Measurements from ENCODE around the gene PBX3. TPM values are rescaled to one million over a fixed set of nuclear protein-coding genes. Genes with fewer than 3 reads are reported as not detected.

The PBX3 gene
- total and polyA plus RNA-seq, 2 of the 13 experiments (the other 11 are each of a cell fraction or from before 2014, with no cell fraction given) = 6.0 to 11.2 TPM

DNA sequence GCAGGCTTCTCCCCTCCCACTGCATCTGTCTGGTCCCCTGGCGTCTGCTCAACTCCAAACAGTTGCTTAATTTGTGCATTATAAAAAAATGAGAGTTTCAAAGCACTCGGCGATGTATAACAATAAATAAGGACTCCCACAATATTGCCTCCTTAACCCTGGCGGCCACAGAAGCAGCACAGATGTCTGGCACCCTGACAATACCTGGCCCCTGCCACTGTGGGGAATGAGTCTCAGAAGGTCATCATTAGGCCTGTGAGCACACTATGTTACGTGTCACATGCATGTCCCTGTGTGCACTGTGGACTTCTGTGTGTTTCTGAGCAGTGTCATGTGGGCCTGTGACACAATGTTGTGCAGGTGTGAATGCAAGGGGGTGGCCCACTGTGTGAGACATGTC lies 236.5 kb downstream of the PBX3 start:
- Histone ChIP-seq H3K36me3 (replicated peaks in 1 of 2; ENCODE audit: control insufficient read depth in 1 of 2, insufficient read depth in 2 of 2, low read length in 2 of 2) (no peaks in the 10 kb centered on the region), H3K27ac (ENCODE audit: extremely low read length, insufficient read depth, low read length) (no peak overlapping the region), H3K4me1 (ENCODE audit: insufficient read depth, low read length) (peaks cover 7% of the 10 kb centered on the region), H3K27me3 (ENCODE audit: control insufficient read depth in 1 of 2, insufficient read depth in 2 of 2, low read length in 2 of 2) (no peaks in the 10 kb centered on the region; a peak in 1 of 5 replicates), H3K4me3 (replicated peaks in 1 of 3; ENCODE audit: insufficient read depth in 1 of 3, low read depth in 2 of 3, low read length in 3 of 3) (no peak overlapping the region), H4K20me1 (ENCODE audit: insufficient read depth, low read length) (no peaks in the 10 kb centered on the region), H2AFZ (ENCODE audit: low read length) (no peak overlapping the region), H3K9me3 (ENCODE audit: low read length) (peaks cover 15% of the 10 kb centered on the region), H3K9ac (ENCODE audit: insufficient read depth, low read depth, low read length) (no peak overlapping the region), H3K4me2 (ENCODE audit: low read depth, low read length) (no peak overlapping the region), H3K79me2 (ENCODE audit: insufficient read depth, low read length) (no peaks in the 10 kb centered on the region)
- DNase-seq (ENCODE audit: low spot score) (no peak), ATAC-seq (no peak), FAIRE-seq (no peak)
- POLR2A ChIA-PET = no interaction called here
- in situ Hi-C loops (cut with HindIII; ENCODE audit: extremely low pct_ligation_motif_present, low pct_unique_long_range_greater_than_20kb) (no loop called here), intact Hi-C loops (cut with micrococcal nuclease; ENCODE audit: unreplicated experiment) (no loop called here)
- WGBS (ENCODE audit: low lambda C conversion rate) = 41% methylated on average over 5 of the region's 5 CpGs
- TF ChIP-seq ARID2 (CRISPR knock-in tag; IDR thresholded peaks at IDR 0.05; ENCODE audit: borderline replicate concordance) = no peak
- TF ChIP-seq, protein P1, sequence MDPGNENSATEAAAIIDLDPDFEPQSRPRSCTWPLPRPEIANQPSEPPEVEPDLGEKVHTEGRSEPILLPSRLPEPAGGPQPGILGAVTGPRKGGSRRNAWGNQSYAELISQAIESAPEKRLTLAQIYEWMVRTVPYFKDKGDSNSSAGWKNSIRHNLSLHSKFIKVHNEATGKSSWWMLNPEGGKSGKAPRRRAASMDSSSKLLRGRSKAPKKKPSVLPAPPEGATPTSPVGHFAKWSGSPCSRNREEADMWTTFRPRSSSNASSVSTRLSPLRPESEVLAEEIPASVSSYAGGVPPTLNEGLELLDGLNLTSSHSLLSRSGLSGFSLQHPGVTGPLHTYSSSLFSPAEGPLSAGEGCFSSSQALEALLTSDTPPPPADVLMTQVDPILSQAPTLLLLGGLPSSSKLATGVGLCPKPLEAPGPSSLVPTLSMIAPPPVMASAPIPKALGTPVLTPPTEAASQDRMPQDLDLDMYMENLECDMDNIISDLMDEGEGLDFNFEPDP (CRISPR knock-in tag; conservative IDR thresholded peaks at IDR 0.05) = no peak
- TF ChIP-seq, protein P2, sequence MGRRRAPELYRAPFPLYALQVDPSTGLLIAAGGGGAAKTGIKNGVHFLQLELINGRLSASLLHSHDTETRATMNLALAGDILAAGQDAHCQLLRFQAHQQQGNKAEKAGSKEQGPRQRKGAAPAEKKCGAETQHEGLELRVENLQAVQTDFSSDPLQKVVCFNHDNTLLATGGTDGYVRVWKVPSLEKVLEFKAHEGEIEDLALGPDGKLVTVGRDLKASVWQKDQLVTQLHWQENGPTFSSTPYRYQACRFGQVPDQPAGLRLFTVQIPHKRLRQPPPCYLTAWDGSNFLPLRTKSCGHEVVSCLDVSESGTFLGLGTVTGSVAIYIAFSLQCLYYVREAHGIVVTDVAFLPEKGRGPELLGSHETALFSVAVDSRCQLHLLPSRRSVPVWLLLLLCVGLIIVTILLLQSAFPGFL (CRISPR knock-in tag; IDR thresholded peaks at IDR 0.05) = no peak
- CTCF ChIA-PET (ENCODE audit: low intra/inter-chr PET ratio, low total read pairs) = no interaction called here
- BruUV-seq (replicated peaks) = no TSS peak

DNA sequence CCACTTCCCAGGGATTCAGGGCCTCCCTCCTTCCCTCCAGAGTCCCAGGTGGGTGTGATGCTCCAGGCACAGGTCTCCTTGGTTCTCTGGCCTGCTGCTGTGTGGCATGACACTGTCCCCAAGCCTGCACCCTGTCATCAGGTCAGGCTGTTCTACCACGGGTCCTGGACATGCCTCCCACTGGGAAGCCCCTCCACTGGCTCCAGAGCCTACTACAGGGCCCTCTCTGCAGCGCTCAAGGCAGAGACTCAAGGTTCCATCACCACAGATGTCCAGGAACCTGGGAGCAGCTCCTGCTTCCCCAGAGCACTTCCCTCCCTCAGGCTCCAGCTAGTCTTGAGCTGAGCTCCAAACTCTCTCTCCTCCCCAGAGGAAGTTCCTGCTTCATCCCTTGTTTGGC lies 237.3 kb downstream of the PBX3 start:
- Histone ChIP-seq H4K20me1 (ENCODE audit: insufficient read depth, low read length) (no peaks in the 10 kb centered on the region), H3K9ac (ENCODE audit: insufficient read depth, low read depth, low read length) (no peak overlapping the region), H2AFZ (ENCODE audit: low read length) (no peak overlapping the region), H3K4me1 (ENCODE audit: insufficient read depth, low read length) (peaks cover 10% of the 10 kb centered on the region), H3K9me3 (ENCODE audit: low read length) (peaks cover 9% of the 10 kb centered on the region), H3K79me2 (ENCODE audit: insufficient read depth, low read length) (no peaks in the 10 kb centered on the region), H3K4me2 (ENCODE audit: low read depth, low read length) (no peak overlapping the region), H3K4me3 (replicated peaks in 1 of 3; ENCODE audit: insufficient read depth in 1 of 3, low read depth in 2 of 3, low read length in 3 of 3) (no peak overlapping the region), H3K27ac (ENCODE audit: extremely low read length, insufficient read depth, low read length) (no peak overlapping the region), H3K27me3 (ENCODE audit: control insufficient read depth in 1 of 2, insufficient read depth in 2 of 2, low read length in 2 of 2) (no peaks in the 10 kb centered on the region; a peak in 1 of 5 replicates), H3K36me3 (replicated peaks in 1 of 2; ENCODE audit: control insufficient read depth in 1 of 2, insufficient read depth in 2 of 2, low read length in 2 of 2) (no peaks in the 10 kb centered on the region)
- ChIA-PET CTCF (ENCODE audit: low intra/inter-chr PET ratio, low total read pairs) (no interaction called here), POLR2A (no interaction called here)
- no peak for FAIRE-seq
- no TSS peak for BruUV-seq (replicated peaks)
- in situ Hi-C loops (cut with HindIII; ENCODE audit: extremely low pct_ligation_motif_present, low pct_unique_long_range_greater_than_20kb) (no loop called here), intact Hi-C loops (cut with micrococcal nuclease; ENCODE audit: unreplicated experiment) (no loop called here)
- no peak for TF ChIP-seq TAF1 (CRISPR knock-in tag; IDR thresholded peaks at IDR 0.05)
- ATAC-seq = no peak
- no peak for DNase-seq (ENCODE audit: low spot score)
- WGBS (ENCODE audit: low lambda C conversion rate) = no CpG with 5 or more reads among the region's 2 CpGs

Measured in HepG2 (cell line).